ENCODE measurements around the gene KIF4B.
"Not testable (repeated sequence)": the region's sequence is repeated elsewhere in the genome, so short reads cannot be mapped to it uniquely, and the experiment has no call there.

The KIF4B gene, protein sequence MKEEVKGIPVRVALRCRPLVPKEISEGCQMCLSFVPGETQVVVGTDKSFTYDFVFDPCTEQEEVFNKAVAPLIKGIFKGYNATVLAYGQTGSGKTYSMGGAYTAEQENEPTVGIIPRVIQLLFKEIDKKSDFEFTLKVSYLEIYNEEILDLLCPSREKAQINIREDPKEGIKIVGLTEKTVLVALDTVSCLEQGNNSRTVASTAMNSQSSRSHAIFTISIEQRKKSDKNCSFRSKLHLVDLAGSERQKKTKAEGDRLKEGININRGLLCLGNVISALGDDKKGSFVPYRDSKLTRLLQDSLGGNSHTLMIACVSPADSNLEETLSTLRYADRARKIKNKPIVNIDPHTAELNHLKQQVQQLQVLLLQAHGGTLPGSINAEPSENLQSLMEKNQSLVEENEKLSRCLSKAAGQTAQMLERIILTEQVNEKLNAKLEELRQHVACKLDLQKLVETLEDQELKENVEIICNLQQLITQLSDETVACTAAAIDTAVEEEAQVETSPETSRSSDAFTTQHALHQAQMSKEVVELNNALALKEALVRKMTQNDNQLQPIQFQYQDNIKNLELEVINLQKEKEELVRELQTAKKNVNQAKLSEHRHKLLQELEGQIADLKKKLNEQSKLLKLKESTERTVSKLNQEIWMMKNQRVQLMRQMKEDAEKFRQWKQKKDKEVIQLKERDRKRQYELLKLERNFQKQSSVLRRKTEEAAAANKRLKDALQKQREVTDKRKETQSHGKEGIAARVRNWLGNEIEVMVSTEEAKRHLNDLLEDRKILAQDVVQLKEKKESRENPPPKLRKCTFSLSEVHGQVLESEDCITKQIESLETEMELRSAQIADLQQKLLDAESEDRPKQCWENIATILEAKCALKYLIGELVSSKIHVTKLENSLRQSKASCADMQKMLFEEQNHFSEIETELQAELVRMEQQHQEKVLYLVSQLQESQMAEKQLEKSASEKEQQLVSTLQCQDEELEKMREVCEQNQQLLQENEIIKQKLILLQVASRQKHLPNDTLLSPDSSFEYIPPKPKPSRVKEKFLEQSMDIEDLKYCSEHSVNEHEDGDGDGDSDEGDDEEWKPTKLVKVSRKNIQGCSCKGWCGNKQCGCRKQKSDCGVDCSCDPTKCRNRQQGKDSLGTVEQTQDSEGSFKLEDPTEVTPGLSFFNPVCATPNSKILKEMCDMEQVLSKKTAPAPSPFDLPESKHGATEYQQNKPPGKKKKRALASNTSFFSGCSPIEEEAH

DNA sequence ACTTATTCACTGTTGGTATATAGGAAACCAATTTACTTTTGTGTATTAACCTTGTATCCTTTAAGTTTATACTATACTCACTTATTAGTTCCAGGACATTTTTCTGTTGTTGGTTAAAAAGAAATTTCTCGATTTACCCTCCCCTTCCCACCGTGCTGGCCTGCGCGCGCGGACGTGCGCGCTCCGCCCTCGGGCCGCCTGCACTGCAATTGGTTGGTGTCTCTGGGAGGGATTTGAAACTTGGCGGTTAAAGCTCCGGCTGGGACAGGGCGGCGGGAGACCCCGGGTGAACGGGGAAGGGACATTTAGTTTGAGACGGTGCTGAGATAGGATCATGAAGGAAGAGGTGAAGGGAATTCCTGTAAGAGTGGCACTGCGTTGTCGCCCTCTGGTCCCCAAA, at the start of gene KIF4B:
KIF4B (plus strand) TSS at position 230 of the 400 bp plus-strand sequence; CDS start at position 335, 105 bp downstream.
- no peak for DNase-seq

DNA sequence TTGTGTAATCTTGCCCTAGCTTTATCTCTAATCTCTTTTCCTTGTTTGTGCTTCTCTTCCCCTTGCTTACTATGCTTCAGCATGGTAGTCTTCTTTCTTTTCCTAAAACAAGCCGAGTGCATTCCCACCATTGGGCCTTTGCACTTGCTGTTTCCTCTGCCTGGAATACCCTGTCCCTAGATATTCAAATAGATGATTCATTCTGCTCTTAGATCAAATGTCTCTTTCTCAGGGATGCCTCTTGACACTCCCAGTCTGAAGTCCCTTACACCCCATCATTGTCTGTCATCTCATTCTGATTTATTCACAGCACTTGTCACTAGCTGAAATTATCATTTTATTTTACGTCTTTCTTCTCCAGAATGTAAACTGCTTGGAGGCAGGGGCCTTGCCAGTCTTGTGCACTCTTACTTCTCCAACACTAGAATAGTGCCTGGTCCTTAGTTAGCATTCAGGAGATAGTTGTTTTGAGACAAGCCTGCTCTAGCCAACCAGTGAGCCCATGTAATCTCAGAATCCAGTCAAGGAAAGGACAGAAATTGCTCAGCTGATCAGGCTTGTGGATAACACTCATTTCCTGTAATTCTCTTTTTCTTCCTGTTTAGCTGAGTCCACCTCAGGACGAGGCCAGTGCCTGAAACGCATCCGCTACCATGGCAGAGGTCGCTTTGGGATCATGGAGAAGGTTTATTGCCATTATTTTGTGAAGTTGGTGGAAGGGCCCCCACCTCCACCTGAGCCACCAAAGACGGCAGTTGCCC, 47.3 kb upstream of the KIF4B start:
- DNase-seq = no peak

DNA sequence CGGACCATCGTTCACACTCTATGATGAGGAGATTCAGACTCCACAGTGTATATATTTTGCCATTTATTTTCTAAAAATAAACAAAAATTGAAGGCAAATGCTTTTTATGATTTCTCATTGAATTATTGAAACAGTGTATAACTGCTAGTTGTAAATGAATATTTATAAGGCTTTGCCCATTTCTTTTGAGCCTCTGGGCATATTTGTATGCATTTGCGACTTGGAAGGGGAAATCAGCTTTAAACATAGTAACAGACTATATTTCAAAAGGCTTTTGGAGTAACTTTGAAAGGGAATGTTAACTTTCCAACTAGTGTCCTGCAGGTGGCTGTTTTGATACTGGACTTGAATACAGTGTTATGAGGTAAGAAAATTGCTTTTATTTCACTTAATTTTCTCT, 46.7 kb upstream of the KIF4B start:
- DNase-seq = no peak

DNA sequence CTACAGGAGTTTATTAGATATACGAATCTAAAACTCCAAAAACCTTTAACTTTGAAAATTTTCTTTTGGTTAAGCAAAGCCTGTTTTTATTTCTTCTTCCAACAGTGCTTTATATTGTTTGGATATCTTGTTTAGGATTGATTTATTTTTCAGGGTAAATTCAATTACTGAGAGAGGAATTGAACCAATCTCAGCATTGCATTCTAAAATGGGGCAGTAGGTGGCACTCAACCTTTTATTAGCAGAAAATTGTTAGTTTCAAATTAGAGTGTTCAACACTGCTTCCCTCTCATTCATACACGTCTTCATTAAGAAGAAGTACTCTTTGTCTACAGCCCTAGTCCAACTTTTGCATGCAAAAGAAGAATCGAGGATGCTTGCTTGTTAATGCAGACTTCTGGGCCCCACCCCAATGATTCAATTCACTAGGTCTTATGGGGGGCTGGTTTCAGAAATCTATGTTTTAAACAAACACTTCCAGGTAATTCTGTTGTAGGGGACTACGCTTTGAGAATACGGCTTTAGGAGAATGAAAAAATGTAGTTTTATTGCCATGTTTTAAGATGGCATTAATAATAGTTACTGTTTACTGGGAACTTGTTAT, 46.0 kb upstream of the KIF4B start:
- no peak for DNase-seq

DNA sequence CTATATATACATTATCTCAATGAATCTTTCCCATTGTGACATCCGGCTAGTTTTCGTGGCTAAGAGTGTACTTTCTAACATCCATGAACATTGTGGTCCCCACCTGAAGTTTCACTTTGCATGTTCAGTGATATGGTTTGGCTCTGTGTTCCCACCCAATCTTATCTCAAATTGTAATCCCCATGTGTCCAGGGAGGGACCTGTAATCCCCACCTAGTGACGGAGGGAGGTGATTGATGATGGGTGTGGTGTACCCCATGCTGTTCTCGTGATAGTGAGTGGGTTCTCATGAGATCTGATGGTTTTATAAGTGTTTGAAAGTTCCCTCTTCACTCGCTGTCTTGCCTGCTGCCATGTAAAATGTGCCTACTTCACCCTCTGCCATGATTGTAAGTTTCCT, 44.6 kb upstream of the KIF4B start:
- DNase-seq = no peak

DNA sequence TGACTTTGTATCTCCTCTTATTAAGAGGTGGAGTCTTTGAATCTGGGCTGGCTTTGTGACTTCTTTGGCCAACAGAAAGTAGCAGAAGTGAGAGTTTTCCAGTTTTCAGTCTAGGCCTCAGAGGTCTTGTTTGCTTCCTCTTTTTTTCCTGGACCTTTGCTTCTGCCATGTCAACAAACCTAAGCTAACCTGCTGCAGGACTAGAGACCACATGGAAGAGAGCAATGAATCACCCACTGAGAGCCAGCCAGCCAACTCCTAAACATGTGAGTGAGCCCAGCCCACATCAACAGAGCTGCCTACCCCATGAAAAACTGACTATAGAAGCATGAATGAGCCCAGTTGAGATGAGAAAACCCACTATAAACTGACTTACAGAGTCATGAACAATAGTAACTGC, 42.8 kb upstream of the KIF4B start:
- no peak for DNase-seq

DNA sequence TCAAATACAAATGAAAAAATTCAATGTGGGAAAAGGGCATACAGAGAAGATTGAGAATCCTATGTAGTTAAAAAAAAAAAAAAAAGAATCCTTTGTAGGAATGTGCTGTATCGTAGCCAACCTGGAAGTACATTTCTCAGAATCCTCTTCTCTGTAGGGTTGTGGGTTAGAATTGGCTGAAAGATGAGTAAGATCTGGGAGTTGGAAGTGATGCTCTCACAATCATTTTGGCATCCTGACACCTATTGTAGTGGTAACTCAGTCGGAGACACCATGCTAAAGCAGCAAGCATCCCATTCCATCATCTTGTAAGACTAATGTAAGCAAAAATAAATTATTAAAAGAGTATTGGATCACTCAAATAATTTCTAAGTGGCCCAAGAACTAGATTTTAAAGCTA, 42.1 kb upstream of the KIF4B start:
- DNase-seq = no peak

DNA sequence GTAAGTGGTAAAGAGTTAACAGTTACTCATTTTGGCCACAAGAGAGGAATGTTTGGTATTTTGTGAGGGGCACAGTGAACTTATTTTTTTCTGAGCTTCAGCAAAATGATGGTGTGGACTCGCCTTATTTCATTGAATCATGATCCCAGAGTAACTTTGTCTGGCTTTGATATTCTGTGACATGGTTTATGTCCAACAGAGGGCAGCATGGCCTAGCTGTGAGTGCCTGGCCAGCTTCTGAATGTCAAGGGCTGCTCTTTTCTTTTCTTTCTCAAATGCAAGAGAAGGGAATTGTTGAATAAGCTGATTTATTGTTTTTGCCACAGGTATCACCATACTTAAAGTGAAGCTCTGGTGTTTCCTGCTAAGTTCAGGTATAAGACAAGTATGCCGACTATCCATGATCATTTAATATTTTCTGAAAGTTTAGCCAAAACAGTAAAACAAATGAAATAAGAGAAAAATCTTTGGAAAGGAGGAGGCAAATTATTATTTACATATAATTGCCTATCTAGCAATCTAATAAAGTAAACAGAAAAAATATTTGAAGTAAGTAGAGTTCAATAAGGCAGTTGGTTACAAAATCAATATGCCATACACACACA, 41.0 kb upstream of the KIF4B start:
- no peak for DNase-seq

DNA sequence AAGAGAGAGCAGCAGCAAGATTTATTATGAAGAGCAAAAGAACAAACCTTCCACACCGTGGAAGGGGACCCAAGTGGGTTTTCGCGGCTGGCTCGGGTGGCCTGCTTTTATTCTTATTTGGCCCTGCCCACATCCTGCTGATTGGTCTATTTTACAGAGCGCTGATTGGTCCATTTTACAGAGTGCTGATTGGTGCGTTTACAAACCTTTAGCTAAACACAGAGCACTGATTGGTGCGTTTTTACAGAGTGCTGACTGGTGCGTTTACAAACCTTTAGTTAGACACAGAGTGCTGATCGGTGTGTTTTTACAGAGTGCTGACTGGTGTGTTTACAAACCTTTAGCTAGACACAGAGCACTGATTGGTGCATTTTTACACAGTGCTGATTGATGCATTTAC, 37.5 kb upstream of the KIF4B start:
- not testable (repeated sequence) for DNase-seq

DNA sequence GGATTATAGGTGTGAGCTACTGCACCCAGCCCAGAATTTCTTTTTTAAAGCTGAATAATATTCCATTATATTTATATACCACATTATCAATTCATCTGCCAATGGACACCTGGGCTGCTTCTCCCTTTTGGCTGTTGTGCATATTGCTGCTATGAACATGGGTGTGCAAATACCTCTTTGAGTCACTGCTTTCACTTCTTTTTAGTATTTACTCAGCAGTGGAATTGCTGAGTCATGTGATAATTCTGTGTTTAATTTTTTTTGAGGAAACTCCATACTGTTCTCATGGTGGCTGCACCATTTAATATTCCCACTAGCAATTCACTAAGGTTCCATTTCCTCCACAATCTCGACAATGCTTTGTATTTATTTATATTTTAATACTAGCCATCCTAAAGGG, 36.1 kb upstream of the KIF4B start:
- no peak for DNase-seq

DNA sequence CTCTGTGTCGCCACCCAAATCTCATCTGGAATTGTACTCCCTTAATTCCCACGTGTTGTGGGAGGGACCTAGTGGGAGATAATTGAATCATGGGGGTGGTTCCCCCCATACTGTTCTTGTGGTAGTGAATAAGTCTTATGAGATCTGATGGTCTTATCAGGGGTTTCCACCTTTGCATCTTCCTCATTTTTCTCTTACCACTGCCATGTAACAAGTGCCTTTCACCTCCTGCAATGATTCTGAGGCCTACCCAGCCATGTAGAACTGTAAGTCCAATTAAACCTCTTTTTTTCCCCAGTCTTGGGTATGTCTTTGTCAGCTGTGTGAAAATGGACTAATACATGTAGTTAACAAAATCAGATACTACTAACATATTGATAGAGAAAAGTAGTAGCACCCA, 35.3 kb upstream of the KIF4B start:
- not testable (repeated sequence) for DNase-seq

DNA sequence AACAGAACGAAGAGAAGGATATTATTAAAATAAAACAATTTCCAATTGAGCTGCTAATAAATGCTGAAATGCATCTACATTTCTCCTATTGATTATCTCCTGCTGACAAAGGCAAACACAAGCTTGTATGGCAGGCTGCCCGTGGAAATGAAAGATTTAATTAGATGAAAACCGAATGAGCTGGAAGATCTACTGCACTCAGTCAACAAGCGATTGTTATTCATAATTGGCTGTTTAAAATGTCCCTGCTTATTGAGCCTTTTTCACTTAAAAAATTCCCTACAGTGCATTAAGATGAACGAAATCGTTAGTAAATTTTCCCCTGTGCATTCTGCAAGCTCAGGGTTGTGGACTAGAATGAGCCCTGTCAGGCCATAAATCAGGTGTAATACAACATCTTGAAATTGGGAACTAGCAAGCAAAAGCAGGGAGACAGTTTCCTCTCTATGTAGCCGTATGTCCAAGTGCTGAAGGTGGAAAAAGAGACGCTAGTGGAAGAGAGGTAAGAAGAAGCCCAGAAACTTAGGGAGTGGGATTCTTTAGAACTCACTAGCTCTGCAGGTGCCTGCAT, 28.5 kb upstream of the KIF4B start:
- DNase-seq = no peak

DNA sequence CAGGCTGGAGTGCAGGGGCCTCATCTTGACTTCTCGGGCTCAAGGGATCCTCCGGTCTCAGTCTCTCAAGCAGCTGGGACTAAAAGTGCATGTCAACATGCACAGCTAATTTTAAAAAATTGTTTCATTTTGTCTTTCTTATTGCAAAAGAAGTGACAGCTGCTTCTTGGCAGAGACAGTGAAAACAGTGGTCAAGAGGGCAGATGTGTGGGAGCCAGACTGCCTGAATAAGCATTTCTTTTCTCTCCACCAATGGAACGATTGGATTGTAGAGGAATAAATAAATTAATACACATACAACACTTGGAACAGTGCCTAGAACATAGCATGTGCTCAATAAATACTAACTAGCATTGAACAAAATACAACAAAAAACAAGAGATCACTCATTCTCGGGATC, 27.4 kb upstream of the KIF4B start:
- DNase-seq = no peak

DNA sequence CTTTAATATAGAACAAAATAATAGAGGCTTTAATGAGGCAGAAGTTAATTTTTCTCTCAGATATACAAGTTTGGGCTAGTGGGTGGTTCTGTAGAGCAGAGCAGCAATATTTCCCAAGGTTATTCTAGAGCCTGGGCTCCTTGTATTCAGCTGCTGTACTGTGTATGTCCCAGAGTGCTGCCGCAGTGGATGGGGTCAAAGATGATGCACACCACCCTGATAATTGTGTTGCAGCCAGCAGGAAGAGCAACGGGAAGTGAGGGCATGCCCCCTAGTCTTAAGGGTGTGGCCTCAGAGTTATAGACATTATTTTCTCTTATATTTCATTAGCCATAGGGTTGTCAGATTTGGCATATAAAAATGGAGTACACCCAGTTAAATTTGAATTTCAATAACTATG, 23.9 kb upstream of the KIF4B start:
- no peak for DNase-seq

DNA sequence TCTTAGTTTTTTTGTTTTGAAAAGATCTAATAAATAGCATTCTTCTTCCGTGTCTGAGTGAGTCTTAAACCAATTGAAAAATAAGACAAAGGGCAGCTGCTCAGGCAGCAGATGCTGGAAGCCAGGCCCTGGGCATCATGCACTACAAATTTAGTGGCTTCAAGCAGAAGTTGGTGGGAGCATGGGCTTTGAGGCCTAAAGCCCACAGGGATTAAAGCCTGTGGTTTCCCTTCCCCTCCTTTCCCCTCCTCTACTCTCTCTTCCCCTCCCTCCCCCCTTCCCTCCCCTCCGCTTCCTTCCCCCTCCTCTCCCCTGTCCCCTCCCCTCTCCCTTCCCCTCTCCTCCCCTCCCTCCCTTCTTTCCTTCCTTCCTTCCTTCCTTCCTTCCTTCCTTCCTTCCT, 20.1 kb upstream of the KIF4B start:
- DNase-seq = no peak

DNA sequence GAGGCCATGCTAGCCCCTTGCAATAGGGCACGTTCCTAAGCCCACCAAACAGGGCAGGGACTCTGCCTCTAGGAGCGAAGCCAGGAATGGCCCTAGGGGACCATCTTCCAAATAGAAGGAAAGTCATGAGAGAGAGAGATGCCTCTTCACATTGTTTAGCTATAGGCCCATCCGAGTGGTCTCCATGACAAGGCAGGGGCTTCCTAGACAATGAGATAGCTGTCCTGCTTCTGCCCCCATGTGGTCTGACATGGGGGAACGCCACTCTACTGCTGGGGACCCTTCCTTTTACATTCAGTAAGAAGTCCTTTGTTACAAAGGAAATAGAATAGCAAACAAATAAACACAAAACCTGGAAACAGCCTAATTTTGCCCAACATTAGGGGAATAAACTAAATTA, 17.9 kb upstream of the KIF4B start:
- DNase-seq = no peak

DNA sequence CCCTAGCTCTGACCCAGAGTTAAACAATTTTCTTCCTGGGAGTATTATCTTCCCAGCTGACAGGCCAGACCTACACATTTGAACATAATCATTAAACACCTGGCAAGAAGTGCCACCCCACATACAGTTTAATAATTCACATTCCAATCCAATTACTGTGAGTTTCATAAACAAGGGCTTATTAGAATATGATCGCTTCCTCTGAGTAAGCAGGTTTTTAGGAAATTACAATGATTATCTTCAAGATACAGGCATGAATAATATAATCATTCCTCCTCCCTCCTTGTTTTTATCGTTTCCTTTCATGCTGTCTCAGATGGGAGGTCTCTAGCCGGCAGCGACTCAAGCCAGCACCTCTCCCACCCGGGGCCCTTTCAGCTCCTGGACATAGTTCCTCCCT, 15.8 kb upstream of the KIF4B start:
- DNase-seq = no peak

DNA sequence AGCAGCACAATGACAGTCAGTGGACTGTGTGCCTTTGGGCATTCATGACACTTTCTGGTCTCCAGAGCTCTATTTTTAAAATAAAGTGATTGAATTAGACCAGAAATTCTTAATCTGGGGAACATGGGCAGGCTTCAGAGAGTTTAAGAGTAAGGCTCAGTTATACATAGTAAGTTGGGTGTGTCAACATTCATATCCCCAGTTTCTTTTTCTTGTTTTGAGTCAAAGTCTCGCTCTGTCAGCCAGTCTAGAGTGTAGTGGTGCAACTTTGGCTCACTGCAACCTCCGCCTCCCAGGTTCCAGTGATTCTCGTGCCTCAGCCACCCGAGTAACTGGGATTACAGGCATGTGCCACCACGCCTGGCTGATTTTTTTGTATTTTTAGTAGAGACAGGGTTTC, 13.7 kb upstream of the KIF4B start:
- no peak for DNase-seq

DNA sequence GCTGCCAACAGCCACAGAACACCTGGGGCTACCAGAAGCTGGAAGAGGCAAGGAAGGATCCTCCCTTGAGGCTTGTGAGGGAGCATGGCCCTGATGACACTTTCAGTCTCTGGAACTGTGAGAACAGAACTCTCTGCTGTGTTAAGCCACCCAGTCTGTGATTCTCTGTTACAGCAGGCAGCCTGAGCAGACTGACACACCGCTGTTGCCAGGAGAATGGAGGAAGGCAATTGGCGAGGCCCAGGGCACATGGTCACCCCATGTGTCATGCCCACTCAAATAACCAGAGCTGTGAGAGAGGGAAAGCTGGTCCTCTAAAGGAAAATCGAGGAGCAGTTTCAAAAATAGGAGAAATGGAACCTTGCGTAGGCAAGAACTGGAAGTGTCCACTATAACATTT, 12.0 kb upstream of the KIF4B start:
- no peak for DNase-seq

DNA sequence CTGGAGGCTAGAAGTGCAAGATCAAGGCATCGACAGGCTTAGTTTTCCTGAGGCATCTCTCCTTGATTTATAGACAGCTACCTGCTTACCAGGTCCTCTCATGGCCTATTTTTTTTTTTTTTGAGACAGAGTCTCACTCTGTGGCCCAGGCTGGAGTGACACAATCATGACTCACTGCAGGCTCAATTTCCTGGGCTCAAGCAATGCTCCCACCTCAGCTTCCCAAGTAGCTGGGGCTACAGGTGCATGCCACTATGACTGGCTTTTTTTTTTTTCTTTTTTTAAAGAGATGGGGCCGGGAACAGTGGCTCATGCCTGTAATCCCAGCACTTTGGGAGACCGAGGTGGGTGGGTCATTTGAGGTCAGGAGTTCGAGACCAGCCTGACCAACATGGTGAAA, 10.8 kb upstream of the KIF4B start:
- peak; percentile 4 for DNase-seq

DNA sequence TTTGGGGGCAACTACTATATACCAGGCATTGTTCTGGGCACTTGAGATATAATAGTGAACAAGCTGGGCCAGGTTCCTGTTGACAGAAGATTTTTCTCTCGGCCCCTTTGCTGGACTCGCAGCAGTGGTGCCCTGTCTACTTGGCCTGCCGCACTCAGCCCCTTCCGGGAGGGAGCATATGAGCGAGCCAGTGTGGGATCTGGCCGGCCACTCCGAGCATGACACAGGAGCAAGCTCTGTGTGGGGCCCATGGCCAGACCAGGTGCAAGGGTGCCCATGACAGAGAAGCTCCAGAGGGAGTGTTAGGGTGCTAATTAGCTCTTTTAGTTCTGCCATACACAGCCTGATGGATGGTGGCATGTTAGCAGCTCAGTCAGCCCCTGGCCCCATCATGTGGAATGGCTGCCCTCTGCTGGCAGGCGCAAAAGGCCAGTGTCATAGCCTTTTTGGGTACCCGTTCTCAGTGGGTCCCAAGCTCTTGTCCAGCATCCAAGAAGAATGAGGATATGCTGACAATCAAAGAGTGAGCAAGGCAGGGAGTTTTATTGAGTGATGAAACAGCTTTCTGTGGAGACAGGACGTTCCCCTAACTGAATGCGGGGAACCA, 9.3 kb upstream of the KIF4B start:
- DNase-seq = peak; percentile 12
